Fibroblast of lung (primary cell): Measurements from ENCODE around the gene PMFBP1. TPM values are rescaled to one million over a fixed set of nuclear protein-coding genes. Genes with fewer than 3 reads are reported as not detected.
"Not testable (repeated sequence)": the region's sequence is repeated elsewhere in the genome, so short reads cannot be mapped to it uniquely, and the experiment has no call there.

Source experiments
- DNase-seq, 2 donors: peaks; one replicate each; pipeline versions ENCODE4 v3.0.0 to v3.0.0-alpha.2; 2010; ENCODE audit warnings: low read depth in 2 of 2
- H2AFZ ChIP-seq: 2 replicates; pipeline ENCODE4 v1.5.1; 2012; ENCODE audit warnings: low read length, control low read depth, inconsistent platforms
- H3K27ac ChIP-seq: 2 replicates; pipeline ENCODE4 v1.5.1; 2011; ENCODE audit warnings: low read length, control low read depth; ENCODE audit not compliant: insufficient read depth
- H3K27me3 ChIP-seq: 2 replicates; pipeline ENCODE4 v1.5.1; 2011; ENCODE audit warnings: mild to moderate bottlenecking, low read length; ENCODE audit not compliant: control insufficient read depth, insufficient read depth
- H3K36me3 ChIP-seq: 2 replicates; pipeline ENCODE4 v1.5.1; 2011; ENCODE audit warnings: low read length; ENCODE audit not compliant: control insufficient read depth, insufficient read depth
- H3K4me1 ChIP-seq: 2 replicates; pipeline ENCODE4 v1.5.1; 2011; ENCODE audit warnings: low read length; ENCODE audit not compliant: control insufficient read depth, insufficient read depth; ENCODE audit errors: extremely low read depth
- H3K4me2 ChIP-seq: 2 replicates; pipeline ENCODE4 v1.5.1; 2011; ENCODE audit warnings: low read length, control low read depth; ENCODE audit not compliant: insufficient read depth; ENCODE audit errors: extremely low read depth
- H3K4me3 ChIP-seq, 4 experiments: fragments of 200-600 bp in 1 of 4; sonication (generic) in 1 of 4; replicated peaks in 1 of 4; 2 replicates each; pipeline ENCODE4 v1.5.1; 2011 to 2016; ENCODE audit warnings: low read length in 4 of 4, low read depth in 3 of 4, mild to moderate bottlenecking in 3 of 4, control low read depth in 2 of 4, inconsistent platforms in 1 of 4, mixed read lengths in 1 of 4; ENCODE audit not compliant: insufficient read depth in 1 of 4; ENCODE audit errors: control extremely low read depth in 1 of 4
- H3K79me2 ChIP-seq: 2 replicates; pipeline ENCODE4 v1.5.1; 2012; ENCODE audit warnings: mild to moderate bottlenecking, low read length, inconsistent platforms; ENCODE audit not compliant: control insufficient read depth, insufficient read depth
- H3K9ac ChIP-seq: 2 replicates; pipeline ENCODE4 v1.5.1; 2011; ENCODE audit warnings: mild to moderate bottlenecking, low read length, control low read depth; ENCODE audit not compliant: insufficient read depth
- H3K9me3 ChIP-seq: 2 replicates; pipeline ENCODE4 v1.5.1; 2012; ENCODE audit warnings: low read depth, low read length; ENCODE audit not compliant: control insufficient read depth, insufficient read depth
- H4K20me1 ChIP-seq: 2 replicates; pipeline ENCODE4 v1.5.1; 2011; ENCODE audit warnings: low read length; ENCODE audit not compliant: control insufficient read depth, insufficient read depth; ENCODE audit errors: extremely low read depth
- CTCF ChIP-seq, 2 donors: IDR thresholded peaks in 1 of 2; conservative IDR thresholded peaks in 1 of 2; 1 replicate in 1 of 2; 2 replicates in 1 of 2; pipeline ENCODE4 v1.5.1; 2011 to 2012; ENCODE audit warnings: low read length in 2 of 2, control low read depth in 1 of 2, inconsistent platforms in 1 of 2, low read depth in 1 of 2, mild to moderate bottlenecking in 1 of 2
- EZH2 ChIP-seq: IDR thresholded peaks from 2 replicates; pipeline ENCODE4 v1.5.1; 2012; ENCODE audit warnings: low read length, control low read depth, mild to moderate bottlenecking; ENCODE audit errors: missing control alignments
- polyA plus RNA-seq, 2 donors: library from polyadenylated mRNA; depleted of rRNA in 1 of 2; stranded (reverse) in 1 of 2; unstranded in 1 of 2; fragments of >200 nt; gene quantifications; 2 replicates each; pipeline ENCODE4 v1.2.1, GENCODE V29; 2011 to 2012; ENCODE audit warnings: missing spikeins in 1 of 2
- total RNA-seq: library from RNA; depleted of rRNA; stranded (reverse); fragments of >200 nt; gene quantifications from 2 replicates; pipeline ENCODE4 v1.2.1, GENCODE V29; 2014

The PMFBP1 gene
- total and polyA plus RNA-seq, 2 donors (not counting 1 experiment from before 2014, with no cell fraction given), result 0.12 to 0.17 TPM

DNA sequence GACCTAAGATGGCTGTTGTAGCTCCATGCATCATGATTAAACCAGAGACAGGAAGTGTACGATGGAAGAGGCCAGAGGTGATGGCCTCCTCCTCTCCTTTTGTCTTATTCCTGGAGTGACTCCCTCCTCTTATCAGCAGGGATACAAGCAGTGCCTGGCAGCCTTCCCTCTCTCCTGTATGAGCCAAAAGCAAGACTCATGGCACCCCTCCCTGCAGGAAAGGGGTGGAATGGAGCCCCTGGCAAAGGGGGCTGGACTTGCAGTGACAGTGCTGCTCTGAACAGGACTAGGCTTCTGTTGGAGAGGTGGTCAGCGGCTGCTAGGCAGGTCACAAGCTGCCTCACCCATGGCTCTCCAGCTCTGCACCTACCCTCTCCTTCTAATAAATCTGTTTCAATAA lies 87.0 kb downstream of the PMFBP1 start:
- Histone ChIP-seq H3K4me2 (no peak overlapping the region), H2AFZ (no peak overlapping the region), H3K79me2 (peaks cover 3% of the 10 kb centered on the region), H3K4me3 (no peak overlapping the region), H3K4me1 (no peaks in the 10 kb centered on the region), H3K9me3 (no peaks in the 10 kb centered on the region), H3K27me3 (no peaks in the 10 kb centered on the region), H4K20me1 (no peaks in the 10 kb centered on the region), H3K27ac (no peak overlapping the region), H3K36me3 (peaks cover 6% of the 10 kb centered on the region), H3K9ac (no peak overlapping the region)
- no peak for DNase-seq
- TF ChIP-seq CTCF (conservative IDR thresholded peaks at IDR 0.05 in 1 of 2, IDR thresholded peaks at IDR 0.05 in 1 of 2; ENCODE audit: low read depth in 1 of 2, low read length in 2 of 2), result no peak

GRCh38 chr16:72084445-72084844 lies 87.5 kb downstream of the PMFBP1 start:
- H3K4me1 ChIP-seq, result no peaks in the 10 kb centered on the region
- no peak overlapping the region for H3K9ac ChIP-seq
- H4K20me1 ChIP-seq, result no peaks in the 10 kb centered on the region
- peaks cover 4% of the 10 kb centered on the region for H3K36me3 ChIP-seq
- no peak overlapping the region for H2AFZ ChIP-seq
- H3K9me3 ChIP-seq, result no peaks in the 10 kb centered on the region
- H3K27ac ChIP-seq, result no peak overlapping the region
- DNase-seq, result no peak
- no peaks in the 10 kb centered on the region for H3K79me2 ChIP-seq
- no peak overlapping the region for H3K4me3 ChIP-seq
- TF ChIP-seq EZH2, result no peak
- TF ChIP-seq CTCF (conservative IDR thresholded peaks at IDR 0.05 in 1 of 2, IDR thresholded peaks at IDR 0.05 in 1 of 2; ENCODE audit: low read depth in 1 of 2, low read length in 2 of 2), result no peak
- no peak overlapping the region for H3K4me2 ChIP-seq
- no peaks in the 10 kb centered on the region for H3K27me3 ChIP-seq

GRCh38 chr16:72083778-72084404 lies 88.1 kb downstream of the PMFBP1 start:
- H3K4me2 ChIP-seq, result no peak overlapping the region
- no peak overlapping the region for H2AFZ ChIP-seq
- no peaks in the 10 kb centered on the region for H4K20me1 ChIP-seq
- no peak overlapping the region for H3K27ac ChIP-seq
- H3K79me2 ChIP-seq, result no peaks in the 10 kb centered on the region
- H3K36me3 ChIP-seq, result peaks cover 3% of the 10 kb centered on the region
- no peaks in the 10 kb centered on the region for H3K4me1 ChIP-seq
- no peak overlapping the region for H3K9ac ChIP-seq
- peak in 1 of 2 donors; percentile 30 for DNase-seq
- no peaks in the 10 kb centered on the region for H3K27me3 ChIP-seq
- no peak overlapping the region for H3K4me3 ChIP-seq
- H3K9me3 ChIP-seq, result no peaks in the 10 kb centered on the region
- TF ChIP-seq CTCF (conservative IDR thresholded peaks at IDR 0.05 in 1 of 2, IDR thresholded peaks at IDR 0.05 in 1 of 2; ENCODE audit: low read depth in 1 of 2, low read length in 2 of 2) (no peak), EZH2 (no peak)

DNA sequence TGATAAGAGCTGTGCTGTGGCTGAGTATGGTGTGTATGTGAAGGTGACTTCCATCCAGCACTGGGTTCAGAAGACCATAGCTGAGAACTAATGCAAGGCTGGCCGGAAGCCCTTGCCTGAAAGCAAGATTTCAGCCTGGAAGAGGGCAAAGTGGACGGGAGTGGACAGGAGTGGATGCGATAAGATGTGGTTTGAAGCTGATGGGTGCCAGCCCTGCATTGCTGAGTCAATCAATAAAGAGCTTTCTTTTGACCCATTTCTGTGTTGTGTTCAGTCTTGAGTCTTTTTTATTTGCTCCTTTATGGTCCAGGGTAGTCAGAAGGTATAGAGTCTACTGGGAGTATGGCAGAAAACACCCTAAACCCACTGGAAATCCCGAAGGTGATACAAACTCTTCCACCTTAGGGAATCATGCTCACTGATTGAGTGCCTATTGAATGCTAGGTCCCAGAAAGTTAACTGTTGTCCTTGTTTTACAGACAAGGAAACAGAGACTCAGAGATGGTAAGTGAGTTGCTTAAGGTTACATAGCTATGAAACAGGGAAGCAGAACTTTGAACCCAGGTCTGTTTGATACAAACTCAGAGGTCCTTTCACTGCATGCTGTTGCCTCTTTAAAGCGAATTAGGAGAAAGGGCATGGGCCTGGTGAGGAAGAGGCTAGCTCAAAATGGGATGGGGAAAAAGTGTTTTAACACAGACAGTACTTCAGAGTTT lies 94.8 kb downstream of the PMFBP1 start:
- not testable (repeated sequence) for H3K9me3 ChIP-seq, H3K4me2 ChIP-seq, H4K20me1 ChIP-seq, H3K27ac ChIP-seq, H3K4me3 ChIP-seq, DNase-seq, H3K4me1 ChIP-seq, H3K27me3 ChIP-seq, H3K36me3 ChIP-seq, H3K79me2 ChIP-seq, H3K9ac ChIP-seq, H2AFZ ChIP-seq

DNA sequence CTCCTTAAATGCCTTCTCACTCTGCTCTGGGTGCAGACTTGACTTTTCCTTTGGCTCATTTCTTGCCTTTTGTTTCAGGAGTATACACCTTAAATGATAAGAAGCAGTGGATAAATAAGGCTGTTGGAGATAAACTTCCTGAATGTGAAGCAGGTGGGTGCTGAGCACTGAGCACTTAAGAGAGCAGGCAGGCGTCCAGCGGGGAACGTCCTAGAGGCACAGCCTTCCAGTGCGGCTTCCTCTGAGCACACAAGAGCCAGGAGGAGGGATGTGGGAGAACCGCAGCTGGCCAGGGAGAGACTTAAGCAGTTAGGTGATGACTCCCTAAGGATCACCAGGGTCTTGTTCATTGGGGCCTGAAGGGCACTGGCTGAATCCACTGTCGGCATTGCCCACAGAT lies 96.9 kb downstream of the PMFBP1 start:
- H3K4me3 ChIP-seq, H3K36me3 ChIP-seq, H3K27ac ChIP-seq, H3K79me2 ChIP-seq, H3K27me3 ChIP-seq, H3K9ac ChIP-seq, DNase-seq, H2AFZ ChIP-seq, H3K9me3 ChIP-seq, H3K4me1 ChIP-seq, H3K4me2 ChIP-seq, H4K20me1 ChIP-seq: not testable (repeated sequence)
